Adrenal gland (tissue), 5 donors: ENCODE measurements around the gene RNF44.

Source experiments
- CTCF ChIP-seq, 6 experiments: fragments of 450-650 bp in 4 of 6; fragments of 200-600 bp in 2 of 6; sonication (generic) in 1 of 6; IDR thresholded peaks; 1 replicate in 5 of 6; 2 replicates in 1 of 6; pipeline versions ENCODE4 v1.5.1 to v1.8.0; 2016 to 2021; ENCODE audit warnings: antibody characterized with exemption in 6 of 6, mild to moderate bottlenecking in 2 of 6, moderate library complexity in 1 of 6
- POLR2A ChIP-seq, 2 donors: fragments of 450-650 bp; IDR thresholded peaks; one replicate each; pipeline ENCODE4 v1.6.1; 2017; ENCODE audit warnings: antibody characterized with exemption in 2 of 2, mild to moderate bottlenecking in 2 of 2, moderate library complexity in 1 of 2
- donor health status: DM: no; HTN: no; CAD: no.

GRCh38 chr5:176575066-176575465 is 37.9 kb upstream of the RNF44 start:
- TF ChIP-seq CTCF (IDR thresholded peaks at IDR 0.05) (no peak), POLR2A (IDR thresholded peaks at IDR 0.05) (no peak)
